B cell (primary cell): ENCODE results near the gene CD81.

Experiments used
- CTCF ChIP-seq: fragments of 200-600 bp; IDR thresholded peaks from one replicate; pipeline ENCODE4 v1.8.0; 2022; ENCODE audit warnings: antibody characterized with exemption, mild to moderate bottlenecking
- EZH2 ChIP-seq: IDR thresholded peaks from 2 replicates; pipeline ENCODE4 v1.6.1; 2012; ENCODE audit warnings: borderline replicate concordance, low read depth, mild to moderate bottlenecking, moderate library complexity, low read length; ENCODE audit not compliant: insufficient read depth, poor library complexity, severe bottlenecking

DNA sequence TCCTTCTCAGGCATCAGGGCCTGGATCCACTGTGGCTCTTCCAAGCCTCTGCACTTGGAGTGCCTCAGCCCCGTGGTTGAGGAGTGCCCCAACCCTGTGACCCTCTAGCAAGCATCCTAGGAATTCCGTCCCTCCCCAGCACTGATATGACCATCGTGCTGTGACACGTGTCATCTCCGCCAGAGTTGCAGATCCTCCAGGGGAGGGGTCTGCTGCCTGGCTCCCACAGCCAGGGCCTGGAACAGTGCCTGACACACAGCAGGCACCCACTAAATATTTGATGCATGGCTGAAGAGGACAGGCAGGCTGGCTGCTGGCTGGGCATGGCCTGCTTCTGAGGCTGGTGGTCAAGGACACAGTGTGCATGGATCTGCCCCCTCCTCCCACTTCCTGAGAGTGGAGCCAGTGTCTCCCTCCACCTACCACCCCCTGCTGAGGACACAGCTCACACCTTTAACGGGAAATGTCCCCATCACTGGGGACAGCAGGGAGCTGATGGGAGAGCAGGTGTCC is 1.7 kb upstream of the CD81 start:
- TF ChIP-seq CTCF (no peak), EZH2 (no peak)
